Femur (tissue), 1 donor: ENCODE results near the gene TFB1M.
"Not testable (repeated sequence)": the region's sequence is repeated elsewhere in the genome, so short reads cannot be mapped to it uniquely, and the experiment has no call there.

ENCODE experiments used
- DNase-seq: peaks from one replicate; pipeline ENCODE4 v3.0.0-alpha.2; 2017

Gene TFB1M

GRCh38 chr6:155314092-155314772, at the start of gene TFB1M:
Gene TFB1M, minus strand, starts transcription at chr6:155314484. Its CDS starts 56 bp downstream, at chr6:155314428.
- DNase-seq = peak; percentile 99

GRCh38 chr6:155364021-155364420, 49.7 kb upstream of the TFB1M start:
- not testable (repeated sequence) for DNase-seq

GRCh38 chr6:155362968-155363632, 48.8 kb upstream of the TFB1M start:
- not testable (repeated sequence) for DNase-seq

- DNase-seq = no peak
Observed at GRCh38 chr6:155354167-155354566, 39.9 kb upstream of the TFB1M start.

GRCh38 chr6:155352811-155353210, 38.5 kb upstream of the TFB1M start:
- no peak for DNase-seq

GRCh38 chr6:155352130-155352420, 37.8 kb upstream of the TFB1M start:
- DNase-seq = no peak

GRCh38 chr6:155351273-155352129, 37.2 kb upstream of the TFB1M start:
- no peak for DNase-seq

GRCh38 chr6:155349956-155350355, 35.7 kb upstream of the TFB1M start:
- DNase-seq = no peak

- DNase-seq = no peak
Observed at GRCh38 chr6:155349129-155349528, 34.8 kb upstream of the TFB1M start.

GRCh38 chr6:155347800-155348199, 33.5 kb upstream of the TFB1M start:
- no peak for DNase-seq

- no peak for DNase-seq
Observed at GRCh38 chr6:155346957-155347356, 32.7 kb upstream of the TFB1M start.

GRCh38 chr6:155344341-155345006, 30.2 kb upstream of the TFB1M start:
- DNase-seq = no peak

- no peak for DNase-seq
Observed at GRCh38 chr6:155341130-155341828, 27.0 kb upstream of the TFB1M start.

- DNase-seq = no peak
Observed at GRCh38 chr6:155340464-155341129, 26.3 kb upstream of the TFB1M start.

GRCh38 chr6:155339929-155340328, 25.6 kb upstream of the TFB1M start:
- DNase-seq = not testable (repeated sequence)

GRCh38 chr6:155338237-155338636, 24.0 kb upstream of the TFB1M start:
- DNase-seq = not testable (repeated sequence)

- no peak for DNase-seq
Observed at GRCh38 chr6:155335265-155335664, 21.0 kb upstream of the TFB1M start.

- DNase-seq = not testable (repeated sequence)
Observed at GRCh38 chr6:155334073-155334472, 19.8 kb upstream of the TFB1M start.

GRCh38 chr6:155333414-155333813, 19.1 kb upstream of the TFB1M start:
- DNase-seq = no peak

GRCh38 chr6:155330922-155331321, 16.6 kb upstream of the TFB1M start:
- no peak for DNase-seq

GRCh38 chr6:155330133-155330734, 15.9 kb upstream of the TFB1M start:
- DNase-seq = no peak
